Panc1 (cell line): Measurements from ENCODE around the gene ERF. TPM values are rescaled to one million over a fixed set of nuclear protein-coding genes. Genes with fewer than 3 reads are reported as not detected.

Experiments used
- ATAC-seq: fragments of 200-7000 bp; cut with Tn5 transposase; 2 replicates; pipeline ENCODE4 v1.9.1; 2020; ENCODE audit warnings: mild to moderate bottlenecking, moderate library complexity
- BruUV-seq: library from RNA; stranded (reverse); fragments of 400-500 nt; replicated peaks from 2 replicates; lab custom pipeline; 2021; lab: Mats Ljungman, UMichigan
- CTCF ChIA-PET: fragments of 300-600 bp; sonication (Branson Sonifier 250); formaldehyde crosslinking; loops from one replicate; lab custom pipeline; 2022; ENCODE audit warnings: antibody characterized with exemption; lab: Charles Lee
- POLR2A ChIA-PET: fragments of 300-600 bp; sonication (Branson Sonifier 250); formaldehyde crosslinking; loops from one replicate; lab custom pipeline; 2022; ENCODE audit warnings: antibody characterized with exemption; lab: Charles Lee
- DNase-seq: peaks from one replicate; pipeline ENCODE4 v3.0.0-alpha.2; 2010; ENCODE audit warnings: low read depth, low spot score
- H3K27ac ChIP-seq: 2 replicates; pipeline ENCODE4 v1.5.1; 2011; ENCODE audit warnings: mild to moderate bottlenecking, low read length, inconsistent platforms
- H3K27me3 ChIP-seq: fragments of 200-500 bp; sonication (Bioruptor generic); 2 replicates; pipeline ENCODE4 v1.6.0; 2014; ENCODE audit warnings: low read length, inconsistent platforms; ENCODE audit not compliant: control insufficient read depth, insufficient read depth
- H3K36me3 ChIP-seq: fragments of 200-500 bp; sonication (Bioruptor generic); 2 replicates; pipeline ENCODE4 v1.5.1; 2014; ENCODE audit warnings: inconsistent platforms, mild to moderate bottlenecking, low read length, moderate library complexity; ENCODE audit not compliant: control insufficient read depth, insufficient read depth
- H3K4me1 ChIP-seq: 2 replicates; pipeline ENCODE4 v1.5.1; 2011; ENCODE audit warnings: inconsistent platforms, mild to moderate bottlenecking, low read length, moderate library complexity; ENCODE audit not compliant: control insufficient read depth, insufficient read depth
- H3K4me3 ChIP-seq, 2 experiments: 2 replicates each; pipeline ENCODE4 v1.5.1; 2011 to 2012; ENCODE audit warnings: low read depth in 2 of 2, low read length in 2 of 2, mild to moderate bottlenecking in 2 of 2, inconsistent platforms in 1 of 2, moderate library complexity in 1 of 2
- H3K9me3 ChIP-seq: fragments of 200-500 bp; sonication (Bioruptor generic); 2 replicates; pipeline ENCODE4 v1.5.1; 2014; ENCODE audit warnings: low read depth, mild to moderate bottlenecking, inconsistent platforms, low read length, moderate library complexity; ENCODE audit not compliant: control insufficient read depth, insufficient read depth
- CTCF ChIP-seq: fragments of 450-650 bp; IDR thresholded peaks from 2 replicates; pipeline ENCODE4 v1.5.1; 2017; ENCODE audit warnings: mild to moderate bottlenecking
- POLR2AphosphoS5 ChIP-seq: IDR thresholded peaks from 2 replicates; pipeline ENCODE4 v1.6.1; 2012; ENCODE audit warnings: mild to moderate bottlenecking, low read depth, low read length, moderate library complexity
- REST ChIP-seq, 2 experiments: IDR thresholded peaks; 2 replicates each; pipeline ENCODE4 v1.6.1; 2011 to 2012; ENCODE audit warnings: low read depth in 2 of 2, control low read depth in 1 of 2, low read length in 1 of 2, mild to moderate bottlenecking in 1 of 2, moderate library complexity in 1 of 2; ENCODE audit not compliant: insufficient read depth in 1 of 2
- SIN3A ChIP-seq: IDR thresholded peaks from 2 replicates; pipeline ENCODE4 v1.6.1; 2012; ENCODE audit warnings: low read depth, mild to moderate bottlenecking, low read length, moderate library complexity, borderline replicate concordance; ENCODE audit not compliant: insufficient read depth
- TCF7L2 ChIP-seq: IDR thresholded peaks from 2 replicates; pipeline ENCODE4 v1.6.1; 2011; ENCODE audit warnings: mild to moderate bottlenecking, low read depth, low read length, inconsistent platforms
- in situ Hi-C: cut with HindIII; loops from 2 replicates; pipeline ENCODE4 v1.10.0; 2016; ENCODE audit warnings: low sequenced_read_pairs, low pct_unique_long_range_greater_than_20kb
- intact Hi-C: fragments of 100-400 bp; cut with micrococcal nuclease; formaldehyde crosslinking; loops from one replicate; pipeline ENCODE4 v1.10.0; 2022; ENCODE audit not compliant: unreplicated experiment
- total RNA-seq: library from RNA; stranded (reverse); gene quantifications from one replicate; pipeline ENCODE4 v1.2.1, GENCODE V29; 2021; ENCODE audit not compliant: unreplicated experiment

Gene ERF
- total RNA-seq, 1 experiment from 2014 or later: 85.7 TPM

- Histone ChIP-seq H3K4me3 (no peak overlapping the region), H3K27me3 (no peaks in the 10 kb centered on the region), H3K27ac (no peak overlapping the region), H3K36me3 (peaks cover 8% of the 10 kb centered on the region; the same call in 1 of the 2 replicates), H3K9me3 (no peaks in the 10 kb centered on the region), H3K4me1 (peaks cover 8% of the 10 kb centered on the region; the same call in 1 of the 2 replicates)
- no peak for TF ChIP-seq SIN3A
- no peak for TF ChIP-seq POLR2AphosphoS5
- no peak for TF ChIP-seq TCF7L2
- no peak for TF ChIP-seq CTCF
- no peak for TF ChIP-seq REST (IDR thresholded peaks at IDR 0.05; ENCODE audit: insufficient read depth in 1 of 2, low read depth in 2 of 2, low read length in 1 of 2)
- DNase-seq (no peak), ATAC-seq (no peak)
- ChIA-PET CTCF (no interaction called here), POLR2A (no interaction called here)
- no TSS peak for BruUV-seq
- intact Hi-C loops (no loop called here), in situ Hi-C loops (no loop called here)
Measured at GRCh38 chr19:42224940-42225717, 29.8 kb downstream of the ERF start.

GRCh38 chr19:42220751-42221097 lies 34.2 kb downstream of the ERF start:
- TF ChIP-seq POLR2AphosphoS5 (no peak), CTCF (no peak)
- H3K9me3 ChIP-seq: no peaks in the 10 kb centered on the region
- ChIA-PET POLR2A (no interaction called here), CTCF (no interaction called here)
- DNase-seq: no peak
- H3K36me3 ChIP-seq: peaks cover 6% of the 10 kb centered on the region; the same call in 1 of the 2 replicates
- H3K27ac ChIP-seq: peak overlapping the region; percentile 90
- no peak for ATAC-seq
- intact Hi-C loops (no loop called here), in situ Hi-C loops (no loop called here)
- H3K4me3 ChIP-seq: peak overlapping the region; percentile 76 to 94
- H3K27me3 ChIP-seq: no peaks in the 10 kb centered on the region
- H3K4me1 ChIP-seq: peaks cover 8% of the 10 kb centered on the region; the same call in 1 of the 2 replicates
- BruUV-seq: no TSS peak
